ENCODE results near the gene PSMB9.

PSMB9 gene

DNA sequence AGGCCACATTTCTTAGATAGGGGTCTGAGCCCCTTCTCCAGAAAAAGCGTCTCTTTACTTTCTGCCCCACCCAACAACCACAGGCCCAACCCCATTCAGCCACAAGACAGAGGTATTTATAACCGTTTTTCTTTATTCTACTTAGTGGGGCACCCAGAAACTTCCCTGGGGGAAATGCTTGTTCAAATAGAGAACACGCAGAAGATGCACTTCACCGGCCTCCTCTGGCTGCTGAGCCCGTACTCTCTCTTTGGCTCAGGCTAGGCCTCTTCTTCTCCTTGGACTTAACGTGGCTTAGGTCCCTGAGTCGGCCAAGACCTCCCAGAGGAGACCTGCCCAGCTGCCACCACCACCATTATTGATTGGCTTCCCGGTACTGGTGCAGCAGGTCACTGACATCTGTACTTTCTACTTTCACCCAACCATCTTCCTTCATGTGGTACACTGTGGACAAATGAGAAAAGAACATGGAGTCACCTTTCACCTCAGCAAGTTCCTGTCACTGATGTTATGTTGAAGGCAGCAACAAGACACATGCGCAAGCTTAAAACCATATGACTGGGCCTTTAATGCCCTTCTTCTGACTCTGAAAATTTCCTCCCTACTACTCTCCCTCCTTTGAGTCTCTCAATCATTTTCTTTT lies 13.3 kb upstream of the PSMB9 start:
- H3K27me3 ChIP-seq: no peaks in the 10 kb centered on the region
- H3K4me1 ChIP-seq: peaks cover 0 to 24% (median 18%) of the 10 kb centered on the region in 4 donors
- H3K9me3 ChIP-seq: no peaks in the 10 kb centered on the region
- no peak overlapping the region for H3K4me3 ChIP-seq
- TF ChIP-seq CTCF (IDR thresholded peaks at IDR 0.05): no peak
- no peak overlapping the region for H3K27ac ChIP-seq
- no peak for DNase-seq
- intact Hi-C loops (cut with DNase I; ENCODE audit: low total_unique reads): no loop called here
- peaks cover under 1 to 13% (median 10%) of the 10 kb centered on the region in 3 donors for H3K36me3 ChIP-seq

DNA sequence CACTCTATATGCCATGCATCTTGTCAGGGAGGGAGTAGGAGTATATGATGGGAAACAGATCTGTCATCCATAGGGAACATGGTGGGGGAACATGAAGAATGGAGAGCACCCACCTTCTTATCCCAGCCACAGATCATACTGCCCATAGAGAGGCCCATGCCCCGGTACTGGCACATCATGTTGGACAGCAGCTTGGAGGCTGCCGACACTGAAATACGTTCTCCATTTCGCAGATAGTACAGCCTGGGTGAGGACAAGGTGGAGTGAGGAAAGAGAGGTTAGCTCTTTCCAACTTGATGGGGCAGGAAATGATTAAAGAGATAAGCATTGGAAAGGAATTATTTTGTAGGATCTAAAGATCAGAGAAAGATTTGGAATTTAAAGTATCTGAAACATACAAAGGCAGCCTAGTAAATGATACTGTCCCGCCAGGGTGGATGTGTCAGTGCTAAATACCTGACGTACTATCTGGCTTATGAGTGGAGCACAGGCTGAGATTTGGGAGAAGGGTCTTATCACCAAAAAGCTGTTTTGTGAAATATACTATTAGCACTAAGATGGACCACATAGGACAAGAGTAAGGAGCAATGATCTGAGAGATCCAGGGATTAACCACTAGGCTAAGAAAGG lies 11.9 kb upstream of the PSMB9 start:
- no peaks in the 10 kb centered on the region for H3K27me3 ChIP-seq
- H3K4me1 ChIP-seq: peaks cover 0 to 24% (median 18%) of the 10 kb centered on the region in 4 donors
- H3K27ac ChIP-seq: no peak overlapping the region
- H3K4me3 ChIP-seq: no peak overlapping the region
- H3K36me3 ChIP-seq: peaks cover 15 to 27% (median 24%) of the 10 kb centered on the region in 3 donors
- intact Hi-C loops (cut with DNase I; ENCODE audit: low total_unique reads): no loop called here
- no peak for TF ChIP-seq CTCF (IDR thresholded peaks at IDR 0.05)
- DNase-seq: no peak
- H3K9me3 ChIP-seq: no peaks in the 10 kb centered on the region

DNA sequence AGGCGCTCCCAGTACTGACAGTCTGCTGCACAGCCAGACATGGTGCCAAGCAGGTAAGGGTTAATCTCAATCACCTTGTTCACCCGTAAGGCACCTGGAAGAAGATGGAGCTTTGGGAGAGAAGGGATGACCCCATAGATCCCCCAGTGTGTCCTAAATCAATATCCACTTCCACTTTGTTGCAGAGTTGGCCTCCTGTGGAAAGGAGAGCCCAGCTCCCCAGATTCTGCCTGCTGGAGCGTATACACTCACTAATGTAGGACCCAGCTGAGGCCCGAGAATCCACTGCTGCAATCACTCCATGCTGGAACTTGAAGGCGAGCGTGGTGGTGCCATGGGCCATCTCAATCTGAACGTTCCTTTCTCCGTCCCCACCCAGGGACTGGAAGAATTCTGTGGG lies 11.3 kb upstream of the PSMB9 start:
- no peak overlapping the region for H3K4me3 ChIP-seq
- no peak for TF ChIP-seq CTCF (IDR thresholded peaks at IDR 0.05)
- H3K27ac ChIP-seq: peak overlapping the region in 1 of 2 donors; percentile 92
- H3K4me1 ChIP-seq: peaks cover 0 to 19% (median 14%) of the 10 kb centered on the region in 4 donors
- no peaks in the 10 kb centered on the region for H3K9me3 ChIP-seq
- no peak for DNase-seq
- H3K36me3 ChIP-seq: peaks cover 20 to 33% (median 30%) of the 10 kb centered on the region in 3 donors
- H3K27me3 ChIP-seq: no peaks in the 10 kb centered on the region
- intact Hi-C loops (cut with DNase I; ENCODE audit: low total_unique reads): no loop called here

DNA sequence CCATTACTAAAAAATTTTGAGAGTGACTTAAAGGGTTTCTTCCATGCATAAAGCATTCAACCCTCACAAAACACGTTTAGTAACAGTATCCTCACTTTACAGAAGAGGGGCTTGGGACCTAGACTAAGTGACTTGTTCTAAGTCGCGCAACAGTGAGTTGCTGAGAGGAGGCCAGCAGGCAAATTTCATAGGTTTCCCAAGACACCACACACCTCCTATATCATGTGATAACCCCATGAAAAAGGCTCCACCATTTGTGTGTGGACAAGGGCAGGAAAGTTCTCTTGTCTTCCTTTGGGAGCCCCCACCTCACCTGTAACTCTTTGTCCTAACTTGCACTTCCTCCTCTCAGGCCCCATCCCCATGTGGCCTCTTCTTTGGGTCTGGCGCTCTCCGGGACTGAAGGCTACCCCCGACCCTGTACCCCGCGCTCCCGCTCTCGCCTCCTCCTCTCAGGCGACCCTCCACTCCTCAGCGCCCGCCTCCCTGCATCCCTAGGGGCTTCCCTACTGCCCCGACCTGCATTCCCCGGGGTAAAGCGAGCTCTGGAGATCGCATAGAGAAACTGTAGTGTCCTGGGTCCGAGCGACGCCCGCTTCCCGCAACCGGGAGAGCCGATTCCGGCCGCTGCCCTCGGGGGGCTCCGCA lies 10.5 kb upstream of the PSMB9 start:
- no peak for DNase-seq
- intact Hi-C loops (cut with DNase I; ENCODE audit: low total_unique reads): no loop called here
- Histone ChIP-seq H3K9me3 (no peaks in the 10 kb centered on the region), H3K36me3 (peaks cover 28 to 41% (median 38%) of the 10 kb centered on the region in 3 donors), H3K27ac (peak overlapping the region; percentile 92 to 95), H3K4me1 (peaks cover 0 to 16% (median 11%) of the 10 kb centered on the region in 4 donors), H3K4me3 (peak overlapping the region; percentile 78 to 86), H3K27me3 (no peaks in the 10 kb centered on the region)
- TF ChIP-seq CTCF (IDR thresholded peaks at IDR 0.05): no peak

- peak; percentile 98 for DNase-seq
- Histone ChIP-seq H3K4me1 (peaks cover 0 to 16% (median 11%) of the 10 kb centered on the region in 4 donors), H3K27me3 (no peaks in the 10 kb centered on the region), H3K36me3 (peaks cover 34 to 48% (median 45%) of the 10 kb centered on the region in 3 donors), H3K9me3 (no peaks in the 10 kb centered on the region), H3K4me3 (peak within 1 kb of the TSS; percentile 78 to 86), H3K27ac (peak within 1 kb of the TSS; percentile 92 to 95)
- TF ChIP-seq CTCF (IDR thresholded peaks at IDR 0.05): peak; percentile 9 to 12
- intact Hi-C loops (cut with DNase I; ENCODE audit: low total_unique reads): no loop called here
These were observed 9.8 kb upstream of the PSMB9 start, which contains the start of gene PSMB8 for GRCh38 chr6:32843979-32844838. Gene PSMB8 (minus strand): TSS chr6:32844047. CDS start chr6:32843996, 51 bp downstream.
